ENCODE results near the gene MBLAC2.

DNA sequence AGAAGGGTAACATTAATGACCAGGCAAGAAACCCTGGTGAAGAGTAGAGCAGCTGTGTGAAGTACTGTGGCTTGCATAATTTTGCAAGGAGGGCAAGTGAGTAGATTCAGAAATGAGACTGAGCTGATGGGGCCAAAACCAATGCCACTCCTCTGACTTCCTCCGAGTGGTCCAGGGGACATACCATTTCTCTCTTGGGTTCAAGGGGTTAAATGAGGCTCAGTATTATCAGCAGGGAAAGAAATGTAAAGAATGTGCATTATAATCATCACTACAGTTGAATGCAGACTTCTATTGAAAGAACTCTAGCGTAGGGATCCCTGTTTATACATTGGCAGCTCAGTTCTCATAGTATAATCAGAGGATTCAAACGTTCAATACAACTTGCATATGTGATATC is 10.0 kb upstream of the MBLAC2 start:
- TF ChIP-seq CTCF (conservative IDR thresholded peaks at IDR 0.05; ENCODE audit: low read depth in 2 of 2) (no peak), JUNB (IDR thresholded peaks at IDR 0.05; ENCODE audit: unreplicated experiment) (no peak), CREB1 (CRISPR knock-in tag; IDR thresholded peaks at IDR 0.05; ENCODE audit: low read depth) (no peak), POLR2AphosphoS5 (IDR thresholded peaks at IDR 0.05; ENCODE audit: low read depth) (no peak)

Measured in GM23338 (cell line).